GM18507 (cell line): ENCODE measurements around the gene TPI1.

Source experiments
- DNase-seq: peaks from one replicate; pipeline ENCODE4 v3.0.0; 2011; ENCODE audit warnings: low read depth; ENCODE audit not compliant: insufficient read length; ENCODE audit errors: extremely low spot score
- FAIRE-seq: peaks from 2 replicates; lab custom pipeline; 2011; peaks lifted over from hg19 to GRCh38; lab: Jason Lieb, UNC

TPI1 gene

DNA sequence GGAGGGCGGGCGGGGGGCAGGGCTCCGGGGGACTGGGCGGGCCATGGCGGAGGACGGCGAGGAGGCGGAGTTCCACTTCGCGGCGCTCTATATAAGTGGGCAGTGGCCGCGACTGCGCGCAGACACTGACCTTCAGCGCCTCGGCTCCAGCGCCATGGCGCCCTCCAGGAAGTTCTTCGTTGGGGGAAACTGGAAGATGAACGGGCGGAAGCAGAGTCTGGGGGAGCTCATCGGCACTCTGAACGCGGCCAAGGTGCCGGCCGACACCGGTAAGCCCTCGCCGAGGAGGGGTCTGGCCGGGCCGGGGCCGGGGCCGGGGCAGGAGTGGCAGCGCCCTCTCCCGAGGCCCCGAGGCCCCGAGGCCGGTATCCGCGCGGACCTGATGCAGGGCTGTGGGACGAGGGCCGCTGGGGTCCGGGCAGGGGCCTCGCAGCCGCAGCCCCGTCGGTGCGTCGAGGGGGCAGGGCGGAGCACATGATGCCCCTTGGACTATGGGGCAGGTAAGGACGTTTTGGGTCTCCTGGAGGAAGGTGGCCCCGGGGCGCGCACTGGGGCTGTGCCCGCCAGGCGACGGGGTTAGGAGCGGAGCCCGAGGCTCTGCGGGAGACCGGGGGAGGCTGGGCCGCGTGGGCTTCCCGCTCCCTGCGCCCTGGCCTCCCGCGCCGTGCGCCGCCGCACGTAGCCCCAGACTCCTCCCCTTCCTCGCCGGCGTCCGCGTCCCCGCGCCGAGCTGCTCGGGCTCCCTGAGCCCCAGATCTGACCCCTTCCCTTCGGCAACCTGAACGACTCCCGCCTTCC is at the start of gene TPI1:
TSS of gene TPI1 (plus strand) at position 119 of the 798 bp plus-strand sequence. CDS start at position 155, 36 bp downstream.
- peak; percentile 89 for FAIRE-seq
- DNase-seq: peak; percentile 84

DNA sequence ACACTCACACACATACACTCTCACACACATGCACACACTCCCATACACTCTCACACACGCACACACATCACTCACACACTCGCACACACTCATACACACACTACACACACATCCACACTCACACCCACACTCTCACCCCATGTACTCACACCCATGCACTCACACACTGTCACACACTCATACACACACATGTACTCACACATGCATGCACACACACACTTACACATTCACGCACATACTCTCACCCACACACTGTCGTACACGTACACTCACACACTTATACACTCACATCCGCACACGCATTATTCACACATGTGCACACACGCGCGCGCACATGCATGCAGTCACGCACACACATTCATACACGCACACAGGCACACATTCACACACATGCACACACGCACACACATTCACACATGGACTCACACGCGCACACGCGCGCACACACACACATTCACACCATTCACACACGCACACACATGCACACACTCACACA is 49.6 kb upstream of the TPI1 start:
- FAIRE-seq: no peak
- DNase-seq: no peak

- FAIRE-seq (no peak), DNase-seq (no peak)
These were observed 49.1 kb upstream of the TPI1 start for GRCh38 chr12:6818222-6818621.

- no peak for FAIRE-seq
These were observed 48.7 kb upstream of the TPI1 start for GRCh38 chr12:6818645-6819044.

GRCh38 chr12:6819106-6820030 is 48.0 kb upstream of the TPI1 start:
- DNase-seq (no peak), FAIRE-seq (no peak)

More at GRCh38 chr12:6818645-6819044, 48.7 kb upstream of the TPI1 start:
- no peak for DNase-seq

DNA sequence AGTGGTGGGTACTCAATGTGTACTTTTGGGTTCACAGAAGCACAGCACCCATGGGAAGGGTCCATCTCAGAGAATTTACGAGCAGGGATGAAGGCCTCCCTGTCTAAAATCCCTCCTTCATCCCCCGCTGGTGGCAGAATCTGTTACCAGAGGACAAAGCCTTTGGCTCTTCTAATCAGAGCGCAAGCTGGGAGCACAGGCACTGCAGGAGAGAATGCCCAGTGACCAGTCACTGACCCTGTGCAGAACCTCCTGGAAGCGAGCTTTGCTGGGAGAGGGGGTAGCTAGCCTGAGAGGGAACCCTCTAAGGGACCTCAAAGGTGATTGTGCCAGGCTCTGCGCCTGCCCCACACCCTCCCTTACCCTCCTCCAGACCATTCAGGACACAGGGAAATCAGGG is 47.2 kb upstream of the TPI1 start:
- FAIRE-seq (no peak), DNase-seq (no peak)

- DNase-seq (no peak), FAIRE-seq (no peak)
These were observed 45.5 kb upstream of the TPI1 start, which contains the start of gene GPR162 for GRCh38 chr12:6821591-6822425. Gene GPR162 (plus strand): TSS chr12:6821821. CDS start chr12:6823899, 2,078 bp downstream.

- FAIRE-seq: no peak
- DNase-seq: no peak
These were observed 44.8 kb upstream of the TPI1 start for GRCh38 chr12:6822426-6823135.

- FAIRE-seq: no peak
- DNase-seq: no peak
These were observed 43.9 kb upstream of the TPI1 start for GRCh38 chr12:6823182-6824084.

- FAIRE-seq (no peak), DNase-seq (no peak)
These were observed 43.1 kb upstream of the TPI1 start for GRCh38 chr12:6824085-6824775.

GRCh38 chr12:6824901-6825381 is 42.4 kb upstream of the TPI1 start:
- no peak for FAIRE-seq
- DNase-seq: no peak

- peak; percentile 83 for FAIRE-seq
These were observed 41.8 kb upstream of the TPI1 start for GRCh38 chr12:6825398-6826124.

DNA sequence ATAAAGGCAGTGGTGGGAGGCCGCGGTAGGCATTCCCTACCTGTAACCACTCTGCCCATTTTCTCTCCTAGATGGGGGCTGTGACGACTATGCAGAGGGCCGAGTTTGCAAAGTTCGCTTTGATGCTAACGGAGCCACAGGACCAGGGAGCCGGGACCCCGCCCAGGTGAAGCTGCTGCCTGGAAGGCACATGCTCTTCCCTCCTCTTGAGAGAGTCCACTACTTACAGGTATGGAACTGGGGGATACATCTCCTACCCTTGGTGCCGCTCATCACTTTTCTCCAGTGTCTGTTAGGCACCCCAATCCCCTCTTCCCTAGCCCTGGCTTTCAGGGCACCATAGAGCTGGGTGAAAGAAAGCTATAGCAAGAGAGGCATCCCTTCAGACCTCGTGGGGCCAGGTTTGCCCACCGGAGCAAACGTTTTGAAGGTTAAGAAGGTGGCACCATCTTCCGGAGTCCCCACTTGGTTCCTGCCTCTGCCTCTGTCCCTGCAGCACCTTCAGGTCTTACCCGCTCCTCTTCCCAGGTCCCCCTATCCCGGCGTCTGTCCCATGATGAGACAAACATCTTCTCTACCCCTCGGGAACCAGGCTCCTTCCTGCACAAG is 41.1 kb upstream of the TPI1 start:
- FAIRE-seq (no peak), DNase-seq (no peak)

More at GRCh38 chr12:6825398-6826124, 41.8 kb upstream of the TPI1 start:
- peak; percentile 82 for DNase-seq

DNA sequence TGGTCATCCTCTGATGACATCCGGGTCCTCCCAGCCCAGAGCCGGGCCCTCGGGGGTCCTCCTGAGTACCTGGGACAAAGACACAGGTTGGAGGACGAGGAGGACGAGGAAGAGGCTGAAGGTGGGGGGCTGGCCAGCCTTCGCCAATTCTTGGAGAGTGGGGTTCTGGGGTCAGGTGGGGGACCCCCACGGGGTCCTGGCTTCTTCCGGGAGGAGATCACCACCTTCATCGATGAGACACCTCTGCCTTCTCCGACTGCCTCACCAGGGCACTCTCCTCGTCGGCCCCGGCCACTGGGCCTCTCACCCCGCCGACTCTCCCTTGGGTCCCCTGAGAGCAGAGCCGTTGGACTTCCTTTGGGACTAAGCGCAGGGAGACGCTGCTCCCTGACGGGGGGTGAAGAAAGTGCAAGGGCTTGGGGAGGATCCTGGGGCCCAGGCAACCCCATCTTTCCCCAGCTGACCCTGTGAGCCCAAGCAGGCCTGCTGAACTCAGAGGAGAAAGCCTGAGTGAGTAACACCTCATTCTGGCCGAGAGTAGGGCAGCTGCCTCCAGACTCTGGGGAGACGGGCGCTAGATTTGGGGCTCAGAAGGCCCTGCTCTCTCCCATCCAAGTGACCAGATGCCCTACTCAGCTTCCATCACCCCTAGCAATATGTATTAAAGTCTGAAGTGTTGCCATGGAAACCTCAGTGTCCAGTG is 40.4 kb upstream of the TPI1 start:
- FAIRE-seq (no peak), DNase-seq (no peak)

DNA sequence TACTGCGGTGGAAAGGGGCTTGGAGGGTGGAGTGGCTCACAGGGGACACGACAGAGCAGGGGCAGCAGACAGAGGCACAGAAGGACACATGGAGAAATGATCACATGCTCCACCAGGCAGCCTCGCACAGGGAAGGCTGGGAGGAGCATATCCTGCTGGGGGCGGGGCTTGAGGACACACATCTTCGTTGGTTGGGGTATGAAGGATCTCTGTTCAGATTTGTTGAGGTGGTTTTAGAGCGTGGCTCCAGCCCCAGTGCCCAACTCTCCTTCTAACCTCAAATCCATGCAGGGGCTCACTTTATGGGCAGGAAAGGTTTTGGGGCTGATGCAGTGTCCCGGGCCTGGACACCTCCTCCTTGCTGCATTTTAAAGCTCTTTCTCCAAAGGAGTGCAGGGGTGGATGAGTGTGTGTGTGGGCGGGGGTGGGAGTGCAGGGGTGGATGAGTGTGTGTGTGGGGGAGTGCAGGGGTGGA is 39.9 kb upstream of the TPI1 start:
- FAIRE-seq (no peak), DNase-seq (no peak)
